KMS-11 (cell line): ENCODE results near the gene ZNF865.

Experiments
- H2AFZ ChIP-seq: fragments of 200-600 bp; sonication (generic); 2 replicates; pipeline ENCODE4 v1.6.1; 2016; ENCODE audit warnings: antibody characterized with exemption, mixed run types, low read depth
- H3K27ac ChIP-seq: fragments of 200-600 bp; sonication (generic); 2 replicates; pipeline ENCODE4 v1.6.1; 2016; ENCODE audit warnings: mild to moderate bottlenecking, mixed run types
- H3K27me3 ChIP-seq: fragments of 200-600 bp; sonication (generic); 2 replicates; pipeline ENCODE4 v1.6.1; 2017; ENCODE audit warnings: mild to moderate bottlenecking, low read depth, mixed run types, moderate library complexity; ENCODE audit not compliant: insufficient read depth
- H3K36me3 ChIP-seq: fragments of 200-600 bp; sonication (generic); 2 replicates; pipeline ENCODE4 v1.6.1; 2017; ENCODE audit warnings: mild to moderate bottlenecking, mixed run types; ENCODE audit not compliant: insufficient read depth
- H3K4me1 ChIP-seq: fragments of 200-600 bp; sonication (generic); 2 replicates; pipeline ENCODE4 v1.6.1; 2016; ENCODE audit warnings: mild to moderate bottlenecking, low read depth, mixed run types; ENCODE audit not compliant: poor library complexity, severe bottlenecking
- H3K4me2 ChIP-seq: fragments of 200-600 bp; sonication (generic); 2 replicates; pipeline ENCODE4 v1.7.0; 2016; ENCODE audit warnings: mild to moderate bottlenecking, mixed run types
- H3K4me3 ChIP-seq: fragments of 200-600 bp; sonication (generic); IDR thresholded peaks from 2 replicates; pipeline ENCODE4 v1.6.1; 2017; ENCODE audit warnings: low read depth, low read length, mixed read lengths; ENCODE audit not compliant: insufficient read depth
- H3K79me2 ChIP-seq: fragments of 200-600 bp; sonication (generic); 2 replicates; pipeline ENCODE4 v1.6.1; 2016; ENCODE audit warnings: low read depth, mixed run types; ENCODE audit not compliant: insufficient read depth
- H3K9ac ChIP-seq: fragments of 200-600 bp; sonication (generic); 2 replicates; pipeline ENCODE4 v1.6.1; 2016; ENCODE audit warnings: mild to moderate bottlenecking, mixed run types
- H4K20me1 ChIP-seq: fragments of 200-600 bp; sonication (generic); 2 replicates; pipeline ENCODE4 v1.6.1; 2016; ENCODE audit warnings: mild to moderate bottlenecking, mixed run types; ENCODE audit not compliant: insufficient read depth
- CTCF ChIP-seq: fragments of 200-600 bp; sonication (generic); conservative IDR thresholded peaks from 2 replicates; pipeline ENCODE4 v1.6.1; 2017; ENCODE audit warnings: low read depth, mild to moderate bottlenecking, antibody characterized with exemption, low read length, moderate library complexity, mixed read lengths

Gene ZNF865

GRCh38 chr19:55638864-55639359, 33.5 kb downstream of the ZNF865 start:
- Histone ChIP-seq H3K27me3 (no peaks in the 10 kb centered on the region), H3K27ac (no peak overlapping the region), H2AFZ (no peak overlapping the region), H3K79me2 (peaks cover 39% of the 10 kb centered on the region), H4K20me1 (no peaks in the 10 kb centered on the region), H3K4me3 (no peak overlapping the region), H3K4me1 (peaks cover 23% of the 10 kb centered on the region), H3K36me3 (no peaks in the 10 kb centered on the region), H3K9ac (no peak overlapping the region), H3K4me2 (no peak overlapping the region)
- peak; percentile 56; the same call in 1 of the 2 replicates for TF ChIP-seq CTCF

- Histone ChIP-seq H3K9ac (no peak overlapping the region), H3K4me1 (peaks cover 27% of the 10 kb centered on the region), H2AFZ (peak overlapping the region; percentile 34; the same call in 1 of the 2 replicates), H3K27me3 (no peaks in the 10 kb centered on the region), H3K27ac (no peak overlapping the region; the same call in 1 of the 2 replicates), H3K4me3 (no peak overlapping the region), H3K79me2 (peaks cover 47% of the 10 kb centered on the region), H3K36me3 (no peaks in the 10 kb centered on the region), H4K20me1 (no peaks in the 10 kb centered on the region), H3K4me2 (peak overlapping the region; percentile 22; the same call in 1 of the 2 replicates)
- TF ChIP-seq CTCF = no peak
Observed at GRCh38 chr19:55640043-55640576, 34.7 kb downstream of the ZNF865 start.

GRCh38 chr19:55640577-55641425, 35.4 kb downstream of the ZNF865 start, which contains the start of gene ZNF580:
TSS of gene ZNF580 (plus strand) at chr19:55641002. CDS start at chr19:55642509, 1,507 bp downstream.
- Histone ChIP-seq H2AFZ (peak within 1 kb of the TSS; percentile 34), H3K27me3 (no peaks in the 10 kb centered on the region), H3K4me3 (no peak within 1 kb of the TSS), H3K36me3 (no peaks in the 10 kb centered on the region), H3K4me2 (peak within 1 kb of the TSS; percentile 99), H3K9ac (peak within 1 kb of the TSS; percentile 87), H3K4me1 (peaks cover 25% of the 10 kb centered on the region), H4K20me1 (no peaks in the 10 kb centered on the region), H3K27ac (peak within 1 kb of the TSS; percentile 81), H3K79me2 (peaks cover 47% of the 10 kb centered on the region)
- TF ChIP-seq CTCF = no peak

- H3K27ac ChIP-seq = peak overlapping the region; percentile 81
- H3K4me2 ChIP-seq = peak overlapping the region; percentile 99
- H3K4me3 ChIP-seq = no peak overlapping the region
- peaks cover 43% of the 10 kb centered on the region for H3K79me2 ChIP-seq
- peak overlapping the region; percentile 34 for H2AFZ ChIP-seq
- TF ChIP-seq CTCF = no peak
- H3K36me3 ChIP-seq = no peaks in the 10 kb centered on the region
- peaks cover 22% of the 10 kb centered on the region for H3K4me1 ChIP-seq
- no peaks in the 10 kb centered on the region for H4K20me1 ChIP-seq
- H3K9ac ChIP-seq = peak overlapping the region; percentile 87
- H3K27me3 ChIP-seq = no peaks in the 10 kb centered on the region
Observed at GRCh38 chr19:55641426-55642152, 36.1 kb downstream of the ZNF865 start.
